HG03558 (cell line): ENCODE measurements around the gene MTSS2.

Experiments
- ATAC-seq: cut with Tn5 transposase; IDR thresholded peaks from one replicate; pipeline ENCODE4 v1.9.1; 2021; ENCODE audit warnings: moderate number of reproducible peaks; ENCODE audit not compliant: unreplicated experiment; ENCODE audit errors: extremely low read depth

The MTSS2 gene

GRCh38 chr16:70688246-70688742 lies 2.4 kb upstream of the MTSS2 start:
- no peak for ATAC-seq

DNA sequence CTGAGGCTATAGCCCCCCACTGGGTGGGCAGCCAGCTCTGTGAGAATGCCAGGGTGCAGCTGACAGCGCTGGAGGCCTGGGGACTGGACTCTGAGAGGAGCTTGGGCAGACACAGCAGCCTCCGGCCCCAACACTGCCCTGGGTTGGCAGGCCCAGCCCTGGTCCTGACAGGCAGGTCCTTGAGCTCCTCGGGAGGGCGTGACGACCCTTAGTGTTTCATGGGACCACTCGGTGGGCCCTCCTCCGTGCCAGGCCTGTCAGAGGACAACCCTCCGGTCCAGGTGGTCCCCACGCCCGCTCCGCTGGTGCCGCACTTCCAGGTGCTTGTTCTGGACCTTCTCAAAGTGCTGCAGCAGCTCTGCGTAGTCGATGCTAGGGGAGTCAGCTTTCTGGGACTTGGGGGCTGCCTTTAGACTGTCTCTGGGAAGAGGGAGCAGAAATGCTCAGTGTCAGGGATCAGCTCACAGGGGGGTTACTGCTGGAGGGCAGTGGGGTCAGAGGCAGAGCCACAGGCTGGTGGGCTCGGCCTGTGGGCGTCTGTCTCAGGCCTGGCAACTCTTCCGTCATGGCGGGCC lies 1.9 kb upstream of the MTSS2 start:
- no peak for ATAC-seq

DNA sequence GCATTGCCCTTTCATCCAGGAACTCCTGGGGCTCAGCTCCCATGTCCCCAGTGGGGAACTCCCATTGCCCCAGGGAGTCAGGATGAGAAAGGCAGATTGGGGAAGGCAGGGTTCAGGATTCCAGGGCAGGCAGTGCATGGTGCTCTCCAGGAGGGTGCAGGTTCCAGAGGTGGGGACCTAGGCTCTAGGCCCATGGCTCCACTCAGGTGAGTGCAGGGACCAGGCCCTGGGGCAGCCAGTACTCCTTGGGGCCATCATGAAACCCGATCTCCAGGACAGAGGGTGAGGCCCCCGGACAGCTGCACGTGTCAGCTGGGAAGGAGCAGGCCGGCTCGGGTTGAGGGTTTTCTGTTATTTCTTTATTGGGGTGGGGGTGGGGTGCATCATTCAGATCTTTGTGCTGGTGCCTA lies 1.3 kb upstream of the MTSS2 start:
- ATAC-seq, result no peak

DNA sequence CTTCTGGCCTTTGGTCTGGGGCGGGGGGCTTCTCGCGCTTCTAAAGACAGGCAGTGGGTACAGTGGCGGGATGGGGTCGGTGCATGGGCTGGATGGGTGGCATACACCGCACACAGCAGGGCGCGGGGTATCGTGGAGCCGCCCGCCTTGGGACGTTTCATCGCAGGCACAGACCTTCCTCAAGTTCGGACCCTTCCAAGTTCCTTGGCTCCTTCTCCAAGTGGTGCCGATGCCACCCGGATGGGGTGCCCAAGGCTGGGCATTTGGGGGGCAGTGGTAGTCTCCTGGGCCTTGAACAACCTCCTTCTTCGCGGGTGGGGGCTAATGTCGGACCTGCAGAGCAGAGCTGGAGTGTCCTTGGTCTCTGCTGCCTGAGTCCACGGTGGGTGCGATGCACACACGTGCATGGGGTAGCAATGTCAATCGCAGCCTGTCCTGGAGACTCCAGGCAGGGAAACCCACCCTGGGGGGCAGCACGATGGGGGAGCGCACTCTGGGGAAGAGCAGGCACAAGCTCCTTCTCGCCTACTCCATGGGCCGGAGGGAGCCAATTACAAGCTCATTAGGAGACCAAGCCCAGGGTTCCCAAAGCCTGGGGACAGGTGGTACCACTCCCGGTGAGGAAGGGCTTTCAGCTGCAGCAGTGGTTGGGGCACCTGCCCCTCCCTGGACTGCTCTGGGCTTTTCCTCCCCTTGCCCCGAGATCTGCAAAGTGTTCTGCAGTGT lies 686 bp upstream of the MTSS2 start:
- no peak for ATAC-seq

DNA sequence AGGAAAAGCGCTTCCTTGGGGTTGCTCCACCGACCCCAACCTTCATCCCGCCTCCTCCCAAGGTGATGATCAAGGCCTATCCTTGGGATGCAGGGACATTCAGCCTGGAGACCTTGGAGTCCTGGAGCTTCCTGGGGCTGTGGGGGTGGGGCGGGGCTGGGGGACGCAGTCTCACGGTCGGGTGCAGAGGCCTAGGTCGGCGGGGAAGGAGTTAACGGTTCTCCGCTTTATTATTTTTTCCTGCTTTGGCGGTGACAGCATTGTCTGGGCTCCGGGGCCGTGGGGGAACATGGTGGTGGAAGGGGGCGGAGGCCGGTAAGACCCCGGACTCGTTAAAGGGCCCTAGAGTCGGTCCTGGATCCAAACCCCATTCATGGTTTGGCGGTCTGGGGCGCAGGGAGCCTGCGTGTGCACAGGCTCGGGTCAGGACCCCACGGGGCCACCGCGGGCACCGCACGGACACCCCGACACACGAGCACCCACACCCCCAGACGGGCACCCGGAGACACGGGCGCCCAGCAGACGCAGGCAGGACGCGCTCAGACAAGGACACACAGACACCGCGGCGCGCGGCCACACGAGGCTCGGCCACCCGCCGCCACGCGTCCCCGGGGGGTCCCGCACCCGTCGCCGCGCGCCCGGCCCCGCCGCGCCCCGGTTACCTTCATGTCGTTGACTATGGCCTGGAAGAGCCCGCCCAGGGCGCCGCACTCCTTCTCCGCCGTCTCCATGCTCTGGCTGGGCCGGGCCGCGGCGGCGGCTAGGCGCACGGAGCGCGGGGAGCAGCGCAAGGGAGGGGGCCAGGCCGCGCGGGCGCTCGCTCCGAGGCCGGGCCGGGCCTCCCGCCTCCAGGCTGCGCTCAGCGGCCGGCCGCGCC lies 554 bp downstream of the MTSS2 start:
- no peak for ATAC-seq

GRCh38 chr16:70684146-70685060 lies 1.4 kb downstream of the MTSS2 start:
- ATAC-seq, result no peak

DNA sequence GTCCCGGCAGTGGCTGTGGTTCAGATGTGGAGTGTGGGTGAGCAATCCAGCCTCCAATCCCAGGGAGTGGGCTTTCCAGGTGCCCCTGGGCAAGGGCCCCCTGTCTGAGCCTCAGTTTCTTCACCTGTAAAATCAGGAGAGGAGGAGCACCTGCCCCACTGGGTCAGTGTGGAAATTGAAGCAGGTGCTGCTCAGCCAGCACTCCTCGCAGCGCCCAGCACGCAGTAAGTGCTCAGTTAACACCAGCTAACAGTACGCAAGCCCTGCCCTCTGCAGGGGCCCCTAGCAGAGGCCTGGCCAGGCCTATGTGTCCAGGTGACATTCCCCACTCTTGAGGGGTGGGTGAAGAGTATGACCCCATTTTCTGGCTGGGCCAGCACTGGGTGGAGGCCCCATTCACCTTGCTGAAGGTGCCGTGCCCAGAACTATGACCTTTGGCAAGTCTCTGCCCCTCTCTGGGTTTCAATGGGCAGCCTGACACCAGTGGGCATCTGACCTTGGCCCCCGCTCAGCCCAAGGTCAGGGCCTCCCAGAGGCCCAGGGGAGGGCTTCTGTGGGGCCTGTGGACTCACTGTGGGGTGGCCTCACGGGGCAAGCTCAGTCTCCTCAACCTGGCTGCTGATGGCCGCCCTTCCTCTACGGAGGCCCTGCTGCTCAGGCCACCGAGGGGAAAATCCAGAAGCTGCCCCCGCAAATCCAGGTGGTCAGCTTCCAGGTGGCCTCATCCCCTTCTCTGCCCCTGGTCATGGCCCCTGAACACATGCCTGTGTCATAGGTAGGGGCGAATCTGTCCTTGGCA lies 2.5 kb downstream of the MTSS2 start:
- no peak for ATAC-seq

GRCh38 chr16:70682239-70683145 lies 3.4 kb downstream of the MTSS2 start:
- ATAC-seq, result no peak

- no peak for ATAC-seq
Observed at GRCh38 chr16:70681382-70682238, 4.2 kb downstream of the MTSS2 start.

DNA sequence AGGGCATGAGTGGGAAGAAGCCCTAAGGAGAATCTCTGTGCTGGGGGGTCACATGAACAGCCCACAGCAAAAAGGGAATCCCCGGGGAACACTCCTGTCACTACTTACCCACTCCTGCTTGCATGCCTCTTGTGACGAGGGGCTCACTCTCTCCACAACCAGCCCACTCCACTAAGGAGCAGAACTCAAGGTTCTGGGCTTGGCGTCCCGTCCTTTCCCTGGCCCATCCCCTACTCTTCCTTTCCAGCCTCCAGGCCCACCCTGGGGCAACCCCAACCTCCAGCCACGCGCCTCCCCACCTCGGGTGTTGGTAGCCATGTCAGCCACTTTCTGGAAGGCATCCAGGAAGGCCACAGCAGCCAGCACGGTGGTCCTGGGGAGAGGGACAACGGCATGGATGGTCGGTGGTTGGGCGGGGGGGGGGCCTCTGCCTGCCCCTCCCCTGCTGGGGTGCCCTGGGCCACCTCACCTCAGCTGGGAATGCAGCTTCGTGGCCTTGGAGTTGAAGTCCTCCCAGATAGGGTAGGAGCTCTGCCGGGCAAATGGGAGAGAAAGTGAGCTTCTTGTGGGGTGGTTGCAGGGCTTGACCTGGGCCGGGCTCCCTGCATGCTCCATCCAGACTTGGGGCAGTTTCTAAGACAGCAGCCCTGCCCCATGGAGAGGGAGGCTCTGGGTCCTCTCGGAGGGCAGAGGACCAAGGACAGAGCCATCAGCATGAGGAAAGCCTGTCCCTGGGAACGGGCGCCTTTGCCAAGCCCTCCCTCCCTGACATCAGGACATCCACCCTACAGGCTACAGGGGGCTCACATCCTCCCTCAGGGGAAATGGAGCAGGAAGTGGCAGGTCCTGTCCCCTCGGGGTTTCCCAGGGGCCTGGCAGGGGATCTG lies 5.1 kb downstream of the MTSS2 start:
- ATAC-seq, result no peak

DNA sequence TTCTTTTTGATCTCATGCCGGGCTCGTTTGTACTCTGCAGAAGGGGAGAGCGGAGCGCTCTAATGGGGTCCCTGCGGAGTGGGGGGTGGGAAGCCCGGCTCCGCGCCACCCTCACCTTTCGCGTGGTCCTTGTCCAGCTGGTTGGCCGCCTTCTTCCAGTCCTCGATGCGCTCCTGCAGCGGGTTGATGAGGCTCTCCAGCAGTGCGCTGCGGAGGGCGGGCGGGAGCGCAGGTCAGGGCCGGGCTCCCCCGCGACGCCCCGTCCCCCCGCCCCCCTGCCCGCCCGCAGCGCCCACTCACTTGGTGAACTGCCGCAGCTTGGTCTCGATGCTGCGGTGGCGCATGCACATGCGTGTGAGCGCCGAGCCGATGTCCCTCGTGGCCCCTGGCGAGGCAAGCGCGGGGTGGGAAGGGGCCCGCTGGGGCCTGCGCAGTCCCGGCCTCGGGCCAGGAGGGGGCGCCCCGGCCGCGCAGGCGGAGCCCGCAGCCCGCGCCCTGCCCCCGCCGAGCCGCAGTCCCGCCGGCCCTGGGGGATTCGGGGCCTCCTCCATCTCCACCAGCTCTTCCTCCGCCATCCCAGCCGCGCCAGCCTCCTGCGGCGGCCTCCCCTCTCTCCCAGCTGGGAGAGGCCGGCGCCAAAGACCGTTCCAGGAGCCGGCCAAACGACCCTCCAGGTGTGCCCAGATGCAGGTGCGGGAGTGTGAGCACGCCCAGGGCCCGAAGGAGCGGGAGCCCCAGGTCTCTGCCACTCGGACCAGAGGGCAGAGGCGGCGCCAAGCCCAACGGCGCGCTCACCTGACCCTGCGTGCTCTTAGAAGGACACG lies 6.0 kb downstream of the MTSS2 start:
- no peak for ATAC-seq

GRCh38 chr16:70678898-70679670 lies 6.8 kb downstream of the MTSS2 start:
- ATAC-seq, result no peak

- no peak for ATAC-seq
Observed at GRCh38 chr16:70678121-70678897, 7.5 kb downstream of the MTSS2 start.

GRCh38 chr16:70677499-70678120 lies 8.2 kb downstream of the MTSS2 start:
- ATAC-seq, result no peak
